ENCODE results near the gene XPO5. TPM values are rescaled to one million over a fixed set of nuclear protein-coding genes. Genes with fewer than 3 reads are reported as not detected.

XPO5 gene
- 12.3 and 13.2 TPM in 2 replicates for polyA plus RNA-seq

DNA sequence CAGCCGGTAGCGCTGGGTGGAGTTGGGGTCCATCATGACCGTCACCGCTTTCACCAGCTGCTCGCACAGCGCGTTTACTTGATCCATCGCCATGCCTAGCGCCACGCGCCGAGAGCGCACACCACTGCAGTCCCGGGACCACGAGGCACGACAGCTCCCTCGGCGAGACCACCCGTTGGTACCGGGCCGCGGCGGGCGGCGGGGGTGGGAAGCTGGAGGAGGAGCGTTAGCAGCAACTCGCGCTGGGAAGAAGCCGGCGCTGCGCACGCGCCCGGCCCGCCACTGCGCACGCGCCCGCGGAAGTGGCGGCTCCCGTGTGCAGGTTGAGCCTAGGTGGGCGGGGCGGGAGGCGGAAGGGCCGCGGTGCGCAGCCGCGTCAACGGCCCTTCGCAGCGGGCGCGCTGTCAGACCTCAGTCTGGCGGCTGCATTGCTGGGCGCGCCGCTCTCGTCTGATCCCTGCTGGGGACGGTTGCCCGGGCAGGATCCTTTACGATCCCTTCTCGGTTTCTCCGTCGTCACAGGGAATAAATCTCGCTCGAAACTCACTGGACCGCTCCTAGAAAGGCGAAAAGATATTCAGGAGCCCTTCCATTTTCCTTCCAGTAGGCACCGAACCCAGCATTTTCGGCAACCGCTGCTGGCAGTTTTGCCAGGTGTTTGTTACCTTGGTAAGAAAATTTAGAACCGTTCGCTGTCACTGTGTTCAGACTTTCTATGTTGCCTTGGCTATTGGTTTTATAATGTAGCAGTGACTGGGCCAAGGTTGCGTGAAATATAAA is at the start of gene XPO5, which contains the start of gene POLH:
Gene XPO5, minus strand, starts transcription at position 267 of the 780 bp plus-strand sequence. Its CDS starts 174 bp downstream, at position 93.
Gene POLH, plus strand, starts transcription at position 414 of the 780 bp plus-strand sequence. CDS start 6,135 bp downstream, outside the sequence.

DNA sequence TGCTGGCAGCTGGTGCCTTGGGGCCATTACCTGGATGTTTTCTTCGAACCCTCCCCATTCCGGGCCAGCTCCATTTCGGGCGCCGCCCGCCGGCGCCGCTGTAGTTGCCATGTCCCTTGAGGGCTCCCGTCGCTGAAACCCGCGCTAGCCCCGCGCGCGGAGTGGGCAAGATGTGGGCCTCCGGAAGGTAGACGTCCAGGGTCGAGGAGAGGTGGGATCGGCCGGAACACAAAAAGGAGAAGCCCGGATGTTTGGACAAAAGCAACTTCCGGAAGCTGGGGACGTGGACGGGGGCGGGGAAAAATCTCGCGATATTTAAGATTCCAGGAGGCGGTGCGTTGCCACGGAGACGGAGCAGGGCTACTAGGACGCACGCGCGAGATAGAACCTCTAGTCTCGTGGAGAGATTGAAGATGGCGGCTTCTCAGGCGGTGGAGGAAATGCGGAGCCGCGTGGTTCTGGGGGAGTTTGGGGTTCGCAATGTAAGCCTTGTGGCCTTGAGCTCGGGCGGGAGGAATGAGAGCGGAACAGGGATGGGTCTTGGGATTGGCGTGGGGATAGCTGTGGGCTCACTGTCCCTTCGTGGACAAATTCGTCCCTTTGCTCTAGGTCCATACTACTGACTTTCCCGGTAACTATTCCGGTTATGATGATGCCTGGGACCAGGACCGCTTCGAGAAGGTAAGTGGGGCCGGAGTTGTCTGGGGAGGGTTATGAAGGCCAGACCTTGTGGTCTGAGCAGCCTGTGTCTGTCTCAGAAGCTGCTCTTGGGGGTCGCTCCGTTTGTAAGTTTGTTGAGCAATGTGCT is 58.9 kb downstream of the XPO5 start, which contains the start of the genes POLR1C and YIPF3:
Gene POLR1C, plus strand, starts transcription at position 393 of the 808 bp plus-strand sequence. Its CDS starts 21 bp downstream, at position 414.
Gene YIPF3, minus strand, starts transcription at position 230 of the 808 bp plus-strand sequence. Its CDS starts 119 bp downstream, at position 111.

DNA sequence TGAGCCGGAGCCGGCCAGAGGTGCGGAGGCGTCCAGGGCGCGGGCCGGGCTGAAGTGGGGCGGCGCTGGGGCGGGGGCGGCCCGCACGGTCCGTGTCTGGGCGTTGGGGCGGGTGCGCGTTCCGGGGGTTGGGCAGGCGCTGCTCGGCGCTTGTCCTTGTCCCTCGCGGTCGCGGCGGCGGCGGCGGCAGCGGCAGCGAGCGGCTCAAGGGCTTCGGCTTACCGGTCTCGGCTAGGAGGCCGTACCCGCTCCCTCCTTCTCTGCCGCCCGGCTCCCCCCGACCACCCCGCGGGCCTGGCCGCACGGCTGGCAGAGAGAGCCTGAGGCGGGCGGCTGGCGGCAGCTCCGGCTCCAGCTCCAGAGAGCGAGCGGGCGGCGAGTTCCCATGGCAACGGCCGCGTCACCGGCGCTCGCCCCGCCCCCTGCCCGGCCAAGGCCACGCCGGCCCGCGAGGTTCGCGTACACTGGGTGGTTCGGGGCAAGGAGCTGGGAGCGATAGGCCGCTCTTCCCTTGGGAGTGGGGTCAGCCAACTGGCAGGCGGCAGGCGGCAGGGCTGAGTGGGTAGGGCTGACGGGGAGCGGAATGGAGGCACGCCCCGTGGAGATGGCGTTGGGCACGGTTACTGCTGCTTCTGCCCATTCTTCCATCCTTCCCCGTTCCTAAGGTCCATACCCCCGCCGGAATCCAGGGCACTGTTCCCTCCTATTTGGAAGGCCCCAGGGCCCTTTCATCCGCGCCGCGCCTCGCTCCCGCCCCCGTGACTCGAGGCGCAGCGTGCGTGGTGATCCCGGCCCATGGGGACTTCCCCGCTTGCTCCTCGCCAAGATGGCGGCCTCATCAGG is 65.6 kb downstream of the XPO5 start, which contains the start of gene LRRC73:
Gene LRRC73, minus strand, starts transcription at position 363 of the 843 bp plus-strand sequence. CDS start 561 bp downstream, outside the sequence.

DNA sequence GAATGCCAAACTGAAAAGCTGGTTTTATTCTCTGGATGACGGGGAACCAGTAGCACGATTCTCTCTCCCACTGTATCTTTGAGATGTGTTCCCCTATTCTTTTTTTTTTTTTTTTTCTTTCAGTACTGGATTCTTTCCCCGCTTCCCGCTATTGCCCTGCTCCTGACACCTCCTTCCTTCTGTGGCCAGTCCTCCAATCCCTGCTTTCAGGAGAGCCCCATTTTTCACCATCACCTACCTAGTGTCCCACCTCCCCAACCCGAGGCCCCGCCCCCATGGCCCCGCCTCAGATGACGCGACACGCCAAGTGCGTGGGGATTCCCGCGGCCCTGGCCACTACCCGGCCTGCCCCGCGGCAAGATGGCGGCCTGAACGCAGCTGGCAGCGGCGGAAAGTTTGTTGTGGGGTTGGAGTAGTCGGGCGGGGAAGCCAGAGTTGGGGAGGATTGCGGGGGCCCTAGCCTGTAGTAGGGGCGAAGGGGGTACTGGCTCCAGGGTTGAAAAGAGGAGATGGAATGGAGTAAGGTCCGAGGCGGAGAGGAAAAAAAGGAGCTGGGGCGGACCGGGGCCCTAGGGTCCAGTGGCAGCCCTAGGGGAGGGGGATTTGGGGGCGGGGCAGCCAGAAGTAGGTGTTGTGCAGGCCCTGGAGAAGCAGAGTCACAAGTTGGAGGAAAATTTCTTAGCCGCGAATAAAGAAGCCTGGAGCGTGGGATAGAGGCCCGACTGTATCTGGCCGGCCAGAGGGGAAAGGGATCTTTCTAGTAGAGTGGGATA is 98.4 kb downstream of the XPO5 start, which contains the start of gene TJAP1:
Gene TJAP1, plus strand, starts transcription at position 336 of the 773 bp plus-strand sequence. CDS start 21,432 bp downstream, outside the sequence.

Other genes with a start within 250 kb of the XPO5 start
- gene ZNF318, start 206.4 kb downstream of the XPO5 start, polyA plus RNA-seq, result 7.5 and 12.4 TPM in 2 replicates
- 3.1 and 6.2 TPM in 2 replicates for gene ABCC10, start 148.5 kb downstream of the XPO5 start, polyA plus RNA-seq
- 11.0 and 15.0 TPM in 2 replicates for gene DLK2, start 120.5 kb downstream of the XPO5 start, polyA plus RNA-seq
- gene TJAP1, start 98.5 kb downstream of the XPO5 start, polyA plus RNA-seq, result 0.15 and 0.55 TPM in 2 replicates
- 6.4 and 8.7 TPM in 2 replicates for gene LRRC73, start 65.7 kb downstream of the XPO5 start, polyA plus RNA-seq
- gene YIPF3, start 59.1 kb downstream of the XPO5 start, polyA plus RNA-seq, result 79.4 and 125 TPM in 2 replicates
- 37.8 and 45.0 TPM in 2 replicates for gene POLR1C, start 58.9 kb downstream of the XPO5 start, polyA plus RNA-seq
- gene POLH, start 147 bp upstream of the XPO5 start, polyA plus RNA-seq, result 0.32 and 1.6 TPM in 2 replicates
- 4.7 and 7.6 TPM in 2 replicates for gene GTPBP2, start 53.2 kb upstream of the XPO5 start, polyA plus RNA-seq
- 21.2 and 28.0 TPM in 2 replicates for gene MAD2L1BP, start 59.8 kb upstream of the XPO5 start, polyA plus RNA-seq
- gene RSPH9, start 69.0 kb upstream of the XPO5 start, polyA plus RNA-seq, result 0.39 TPM in 1 of 2 replicates, not detected in the other
- gene MRPS18A, start 111.8 kb upstream of the XPO5 start, polyA plus RNA-seq, result 85.8 and 91.2 TPM in 2 replicates
- 3.5 and 5.8 TPM in 2 replicates for gene VEGFA, start 194.2 kb upstream of the XPO5 start, polyA plus RNA-seq

Measured in Purkinje cell (primary cell).